Stimulated activated CD4-positive, alpha-beta T cell treated with anti-CD3 and anti-CD28 coated beads, Interleukin-2, amount 100 ng/mL, for 48 hours (primary cell): ENCODE measurements around the gene GRK1.
"Not testable (repeated sequence)": the region's sequence is repeated elsewhere in the genome, so short reads cannot be mapped to it uniquely, and the experiment has no call there.

ENCODE experiments used
- DNase-seq, 2 donors: peaks; one replicate each; pipeline ENCODE4 v3.0.0-alpha.2; 2020

GRK1 gene

GRCh38 chr13:113666951-113667701 lies at the start of gene GRK1:
GRK1 (plus strand) TSS chr13:113667219; CDS start chr13:113667387, 168 bp downstream.
- no peak for DNase-seq

- no peak for DNase-seq
Measured at GRCh38 chr13:113617961-113618360, 49.1 kb upstream of the GRK1 start.

GRCh38 chr13:113618455-113618854 lies 48.6 kb upstream of the GRK1 start:
- no peak for DNase-seq

- DNase-seq, result no peak
Measured at GRCh38 chr13:113620036-113620796, 46.8 kb upstream of the GRK1 start.

- DNase-seq, result no peak
Measured at GRCh38 chr13:113621046-113621445, 46.0 kb upstream of the GRK1 start.

- DNase-seq, result not testable (repeated sequence)
Measured at GRCh38 chr13:113621498-113621897, 45.5 kb upstream of the GRK1 start.

- DNase-seq, result not testable (repeated sequence)
Measured at GRCh38 chr13:113621986-113622550, 45.0 kb upstream of the GRK1 start.

GRCh38 chr13:113622791-113623490 lies 44.1 kb upstream of the GRK1 start:
- DNase-seq, result no peak

GRCh38 chr13:113623491-113624234 lies 43.4 kb upstream of the GRK1 start:
- no peak for DNase-seq

- DNase-seq, result no peak
Measured at GRCh38 chr13:113624235-113624587, 42.8 kb upstream of the GRK1 start.

GRCh38 chr13:113624640-113625304 lies 42.2 kb upstream of the GRK1 start:
- not testable (repeated sequence) for DNase-seq

GRCh38 chr13:113625965-113626721 lies 40.9 kb upstream of the GRK1 start:
- no peak for DNase-seq

GRCh38 chr13:113627136-113627535 lies 39.9 kb upstream of the GRK1 start:
- no peak for DNase-seq

- no peak for DNase-seq
Measured at GRCh38 chr13:113628291-113629270, 38.4 kb upstream of the GRK1 start.

- DNase-seq, result no peak
Measured at GRCh38 chr13:113629866-113630265, 37.2 kb upstream of the GRK1 start.

GRCh38 chr13:113630296-113630695 lies 36.7 kb upstream of the GRK1 start:
- no peak for DNase-seq

- no peak for DNase-seq
Measured at GRCh38 chr13:113630804-113631203, 36.2 kb upstream of the GRK1 start.

GRCh38 chr13:113631341-113632095 lies 35.5 kb upstream of the GRK1 start:
- DNase-seq, result no peak
